ENCODE results near the gene BLOC1S5.

- TF ChIP-seq REST (IDR thresholded peaks at IDR 0.05; ENCODE audit: insufficient read depth in 1 of 2, low read depth in 2 of 2, low read length in 2 of 2) (no peak), SIN3A (IDR thresholded peaks at IDR 0.05; ENCODE audit: borderline replicate concordance, insufficient read depth, low read length) (no peak)
These were observed 33.3 kb downstream of the BLOC1S5 start for GRCh38 chr6:8030920-8031319.

All from PFSK-1 (cell line).